Kidney (tissue), 14 donors: ENCODE results near the gene ELOVL6. TPM values are rescaled to one million over a fixed set of nuclear protein-coding genes. Genes with fewer than 3 reads are reported as not detected.

ENCODE experiments used
- DNase-seq, 5 donors: peaks; one replicate each; pipeline ENCODE4 v3.0.0-alpha.2; 2013 to 2020
- FAIRE-seq: peaks from 2 replicates; lab custom pipeline; 2012; peaks lifted over from hg19 to GRCh38; lab: Jason Lieb, UNC
- H3K27ac ChIP-seq, 2 donors: one replicate each; pipeline ENCODE4 v1.7.0; 2013; ENCODE audit warnings: low read depth in 2 of 2, low read length in 2 of 2, inconsistent platforms in 1 of 2
- H3K27me3 ChIP-seq: one replicate; pipeline ENCODE4 v1.7.1; 2013; ENCODE audit warnings: low read length, inconsistent platforms; ENCODE audit not compliant: control insufficient read depth, insufficient read depth
- H3K36me3 ChIP-seq, 3 donors: one replicate each; pipeline versions ENCODE4 v1.7.0 to v1.7.1; 2013; ENCODE audit warnings: low read length in 3 of 3, control low read depth in 1 of 3, inconsistent platforms in 1 of 3; ENCODE audit not compliant: insufficient read depth in 3 of 3, control insufficient read depth in 2 of 3
- H3K4me1 ChIP-seq, 3 donors: one replicate each; pipeline versions ENCODE4 v1.7.0 to v1.7.1; 2013; ENCODE audit warnings: low read length in 3 of 3, inconsistent platforms in 1 of 3, low read depth in 1 of 3; ENCODE audit not compliant: control insufficient read depth in 2 of 3, insufficient read depth in 2 of 3
- H3K4me3 ChIP-seq, 3 donors: one replicate each; pipeline versions ENCODE4 v1.7.0 to v1.8.1; 2013; ENCODE audit warnings: low read length in 3 of 3, control low read depth in 1 of 3, inconsistent platforms in 1 of 3
- H3K9ac ChIP-seq, 3 donors: one replicate each; pipeline versions ENCODE4 v1.7.0 to v1.7.1; 2013; ENCODE audit warnings: low read length in 3 of 3, control low read depth in 1 of 3, inconsistent platforms in 1 of 3
- H3K9me3 ChIP-seq, 3 donors: one replicate each; pipeline versions ENCODE4 v1.7.0 to v1.7.1; 2013; ENCODE audit warnings: low read length in 3 of 3, control low read depth in 1 of 3, inconsistent platforms in 1 of 3; ENCODE audit not compliant: control insufficient read depth in 2 of 3, insufficient read depth in 1 of 3
- intact Hi-C: fragments of 100-400 bp; cut with DNase I; formaldehyde crosslinking; loops from one replicate; pipeline ENCODE4 v1.11.1; 2022
- polyA plus RNA-seq: library from polyadenylated mRNA; stranded (reverse); fragments of 350-450 nt; fragmentation: Illumina TruSeq; extraction: RNeasy Lipid Tissue Mini Kit (QIAGEN cat#74804); gene quantifications from one replicate; pipeline ENCODE4 v1.2.3, GENCODE V29; 2014; ENCODE audit warnings: low read depth, low replicate concordance; ENCODE audit not compliant: insufficient read depth
- total RNA-seq: library from RNA; stranded (reverse); fragmentation: NEBNext Ultra II Directional; extraction: Animal tissue kit (Norgen Biotek cat#: 25700); gene quantifications from one replicate; pipeline ENCODE4 v1.2.1, GENCODE V29; 2021
- TF ChIP-seq, protein P1 (sequence below): IDR thresholded peaks from 3 replicates; pipeline ENCODE4 v1.5.1; 2012; ENCODE audit warnings: mild to moderate bottlenecking, moderate library complexity, borderline replicate concordance; ENCODE audit not compliant: insufficient read depth; ENCODE audit errors: extremely low read depth
- donor health status: control.
- donor health status: control.
- donor health status: control.
- donor health status: control.
- donor health status: control.
- donor health status: DM: yes; HTN: yes; CAD: no.
- donor health status: Normal renal cell carcinoma (clear cell type).

The ELOVL6 gene
- total and polyA plus RNA-seq, 2 donors from 2014 or later = 10.7 to 21.5 TPM

GRCh38 chr4:110208419-110208818 is 10.0 kb upstream of the ELOVL6 start:
- TF ChIP-seq, protein P1, sequence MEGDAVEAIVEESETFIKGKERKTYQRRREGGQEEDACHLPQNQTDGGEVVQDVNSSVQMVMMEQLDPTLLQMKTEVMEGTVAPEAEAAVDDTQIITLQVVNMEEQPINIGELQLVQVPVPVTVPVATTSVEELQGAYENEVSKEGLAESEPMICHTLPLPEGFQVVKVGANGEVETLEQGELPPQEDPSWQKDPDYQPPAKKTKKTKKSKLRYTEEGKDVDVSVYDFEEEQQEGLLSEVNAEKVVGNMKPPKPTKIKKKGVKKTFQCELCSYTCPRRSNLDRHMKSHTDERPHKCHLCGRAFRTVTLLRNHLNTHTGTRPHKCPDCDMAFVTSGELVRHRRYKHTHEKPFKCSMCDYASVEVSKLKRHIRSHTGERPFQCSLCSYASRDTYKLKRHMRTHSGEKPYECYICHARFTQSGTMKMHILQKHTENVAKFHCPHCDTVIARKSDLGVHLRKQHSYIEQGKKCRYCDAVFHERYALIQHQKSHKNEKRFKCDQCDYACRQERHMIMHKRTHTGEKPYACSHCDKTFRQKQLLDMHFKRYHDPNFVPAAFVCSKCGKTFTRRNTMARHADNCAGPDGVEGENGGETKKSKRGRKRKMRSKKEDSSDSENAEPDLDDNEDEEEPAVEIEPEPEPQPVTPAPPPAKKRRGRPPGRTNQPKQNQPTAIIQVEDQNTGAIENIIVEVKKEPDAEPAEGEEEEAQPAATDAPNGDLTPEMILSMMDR = no peak

DNA sequence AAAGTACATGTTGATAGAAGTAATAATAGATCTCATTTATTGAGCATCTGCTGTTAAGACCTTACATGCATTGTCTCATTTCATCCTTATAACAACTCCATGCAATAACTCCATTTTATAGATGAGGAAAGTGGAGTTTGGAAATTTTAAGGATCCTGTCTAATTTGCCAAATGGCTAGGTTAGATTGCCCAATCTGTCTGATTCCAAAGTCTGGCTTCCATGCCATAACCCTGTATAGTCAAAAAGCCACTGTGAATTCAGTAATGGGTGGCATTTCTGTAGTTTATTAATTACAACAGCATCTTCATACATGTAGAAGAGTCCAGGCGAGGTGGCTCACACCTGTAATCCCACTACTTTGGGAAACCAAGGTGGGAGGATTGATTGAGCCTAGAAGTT is 8.8 kb upstream of the ELOVL6 start:
- FAIRE-seq = no peak
- no peaks in the 10 kb centered on the region for H3K9me3 ChIP-seq
- intact Hi-C loops = loop anchor here (10.0 kb wide), 1 partner anchor 152 kb away; no protein-coding TSS in a partner anchor

More at GRCh38 chr4:110208419-110208818, 10.0 kb upstream of the ELOVL6 start:
- H3K9ac ChIP-seq = no peak overlapping the region
- H3K9me3 ChIP-seq = no peaks in the 10 kb centered on the region
- intact Hi-C loops = loop anchor here (10.0 kb wide), 1 partner anchor 154 kb away; no protein-coding TSS in a partner anchor
- no peak for FAIRE-seq
- no peak overlapping the region for H3K4me3 ChIP-seq
- no peak overlapping the region for H3K27ac ChIP-seq
- H3K4me1 ChIP-seq = no peaks in the 10 kb centered on the region
- H3K27me3 ChIP-seq = no peaks in the 10 kb centered on the region
- H3K36me3 ChIP-seq = no peaks in the 10 kb centered on the region
- no peak for DNase-seq

GRCh38 chr4:110202024-110202423 is 3.6 kb upstream of the ELOVL6 start:
- TF ChIP-seq, protein P1 = no peak
- H3K27ac ChIP-seq = no peak overlapping the region
- H3K36me3 ChIP-seq = no peaks in the 10 kb centered on the region
- H3K4me3 ChIP-seq = no peak overlapping the region
- H3K9me3 ChIP-seq = no peaks in the 10 kb centered on the region
- intact Hi-C loops = loop anchor here (10.0 kb wide), 1 partner anchor 147 kb away; no protein-coding TSS in a partner anchor
- no peak overlapping the region for H3K9ac ChIP-seq
- no peak for DNase-seq
- FAIRE-seq = no peak
- no peaks in the 10 kb centered on the region for H3K27me3 ChIP-seq
- H3K4me1 ChIP-seq = peaks cover 0 to 2% (median 0%) of the 10 kb centered on the region in 3 donors

More for the DNA sequence above, 8.8 kb upstream of the ELOVL6 start:
- no peak overlapping the region for H3K9ac ChIP-seq
- H3K4me1 ChIP-seq = no peaks in the 10 kb centered on the region
- H3K27ac ChIP-seq = no peak overlapping the region
- no peak for DNase-seq
- H3K36me3 ChIP-seq = no peaks in the 10 kb centered on the region
- H3K4me3 ChIP-seq = no peak overlapping the region
- TF ChIP-seq, protein P1 = no peak
- H3K27me3 ChIP-seq = no peaks in the 10 kb centered on the region
